ENCODE data around the gene UBXN10. TPM values are rescaled to one million over a fixed set of nuclear protein-coding genes. Genes with fewer than 3 reads are reported as not detected.

The UBXN10 gene
- total RNA-seq, 1 donor from 2014 or later: 0.09 TPM

DNA sequence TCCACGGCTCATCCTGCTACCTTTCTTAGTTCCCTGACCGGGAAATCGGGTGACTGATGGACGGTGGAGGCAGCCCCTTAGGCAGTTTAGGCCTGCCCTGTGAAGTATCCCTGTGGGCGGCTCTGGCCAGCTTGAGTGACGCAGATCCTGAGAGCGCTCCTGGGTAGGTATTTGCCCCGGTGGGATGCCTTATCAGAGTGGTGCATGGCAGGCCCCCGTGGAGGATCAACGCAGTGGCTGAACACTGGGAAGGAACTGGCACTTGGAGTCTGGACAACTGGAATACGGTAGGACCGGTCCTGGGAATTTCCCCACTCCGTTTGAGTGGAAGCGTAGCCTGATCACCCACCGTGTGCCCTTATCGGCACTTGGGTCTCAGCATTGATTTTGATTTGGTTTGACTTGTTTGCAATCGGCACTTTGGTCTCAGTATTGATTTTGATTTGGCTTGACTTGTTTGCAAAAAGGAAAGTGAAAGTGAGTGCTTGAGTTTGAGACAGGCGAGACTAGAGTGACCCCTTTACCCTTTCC is 31.5 kb upstream of the UBXN10 start:
- DNase-seq (ENCODE audit: low read depth) (no peak), FAIRE-seq (no peak)
- Histone ChIP-seq H3K9me3 (ENCODE audit: insufficient read depth, low read depth, low read length) (peaks cover under 1% of the 10 kb centered on the region), H3K4me3 (ENCODE audit: insufficient read depth, low read depth, low read length) (no peak overlapping the region), H3K4me1 (ENCODE audit: insufficient read depth, low read length) (no peaks in the 10 kb centered on the region), H3K9ac (ENCODE audit: low read length) (no peak overlapping the region), H3K79me2 (ENCODE audit: insufficient read depth, low read length) (no peaks in the 10 kb centered on the region), H3K27me3 (ENCODE audit: insufficient read depth, low read length) (peaks cover 2% of the 10 kb centered on the region), H3K36me3 (ENCODE audit: insufficient read depth, low read length) (no peaks in the 10 kb centered on the region), H3K4me2 (ENCODE audit: low read length) (no peak overlapping the region), H3K27ac (ENCODE audit: low read depth, low read length) (no peak overlapping the region), H2AFZ (ENCODE audit: low read depth, low read length) (no peak overlapping the region), H4K20me1 (ENCODE audit: insufficient read depth, low read length) (no peaks in the 10 kb centered on the region)
- H3K27ac Mint-ChIP-seq (ENCODE audit: unreplicated experiment): no peak overlapping the region
- no peak overlapping the region for H3K4me3 Mint-ChIP-seq (ENCODE audit: unreplicated experiment)
- H3K36me3 Mint-ChIP-seq (ENCODE audit: low read depth, unreplicated experiment): no peaks in the 10 kb centered on the region
- peaks cover 11% of the 10 kb centered on the region for H3K9me3 Mint-ChIP-seq (ENCODE audit: unreplicated experiment)
- H3K4me1 Mint-ChIP-seq (ENCODE audit: low read depth, unreplicated experiment): no peaks in the 10 kb centered on the region
- TF ChIP-seq, protein P1, sequence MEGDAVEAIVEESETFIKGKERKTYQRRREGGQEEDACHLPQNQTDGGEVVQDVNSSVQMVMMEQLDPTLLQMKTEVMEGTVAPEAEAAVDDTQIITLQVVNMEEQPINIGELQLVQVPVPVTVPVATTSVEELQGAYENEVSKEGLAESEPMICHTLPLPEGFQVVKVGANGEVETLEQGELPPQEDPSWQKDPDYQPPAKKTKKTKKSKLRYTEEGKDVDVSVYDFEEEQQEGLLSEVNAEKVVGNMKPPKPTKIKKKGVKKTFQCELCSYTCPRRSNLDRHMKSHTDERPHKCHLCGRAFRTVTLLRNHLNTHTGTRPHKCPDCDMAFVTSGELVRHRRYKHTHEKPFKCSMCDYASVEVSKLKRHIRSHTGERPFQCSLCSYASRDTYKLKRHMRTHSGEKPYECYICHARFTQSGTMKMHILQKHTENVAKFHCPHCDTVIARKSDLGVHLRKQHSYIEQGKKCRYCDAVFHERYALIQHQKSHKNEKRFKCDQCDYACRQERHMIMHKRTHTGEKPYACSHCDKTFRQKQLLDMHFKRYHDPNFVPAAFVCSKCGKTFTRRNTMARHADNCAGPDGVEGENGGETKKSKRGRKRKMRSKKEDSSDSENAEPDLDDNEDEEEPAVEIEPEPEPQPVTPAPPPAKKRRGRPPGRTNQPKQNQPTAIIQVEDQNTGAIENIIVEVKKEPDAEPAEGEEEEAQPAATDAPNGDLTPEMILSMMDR (IDR thresholded peaks at IDR 0.05; ENCODE audit: insufficient read depth, low read depth, low read length): no peak
- TF ChIP-seq EZH2 (IDR thresholded peaks at IDR 0.05; ENCODE audit: insufficient read depth, low read length): no peak
- H3K27me3 Mint-ChIP-seq (ENCODE audit: low read depth, unreplicated experiment): peaks cover 11% of the 10 kb centered on the region

DNA sequence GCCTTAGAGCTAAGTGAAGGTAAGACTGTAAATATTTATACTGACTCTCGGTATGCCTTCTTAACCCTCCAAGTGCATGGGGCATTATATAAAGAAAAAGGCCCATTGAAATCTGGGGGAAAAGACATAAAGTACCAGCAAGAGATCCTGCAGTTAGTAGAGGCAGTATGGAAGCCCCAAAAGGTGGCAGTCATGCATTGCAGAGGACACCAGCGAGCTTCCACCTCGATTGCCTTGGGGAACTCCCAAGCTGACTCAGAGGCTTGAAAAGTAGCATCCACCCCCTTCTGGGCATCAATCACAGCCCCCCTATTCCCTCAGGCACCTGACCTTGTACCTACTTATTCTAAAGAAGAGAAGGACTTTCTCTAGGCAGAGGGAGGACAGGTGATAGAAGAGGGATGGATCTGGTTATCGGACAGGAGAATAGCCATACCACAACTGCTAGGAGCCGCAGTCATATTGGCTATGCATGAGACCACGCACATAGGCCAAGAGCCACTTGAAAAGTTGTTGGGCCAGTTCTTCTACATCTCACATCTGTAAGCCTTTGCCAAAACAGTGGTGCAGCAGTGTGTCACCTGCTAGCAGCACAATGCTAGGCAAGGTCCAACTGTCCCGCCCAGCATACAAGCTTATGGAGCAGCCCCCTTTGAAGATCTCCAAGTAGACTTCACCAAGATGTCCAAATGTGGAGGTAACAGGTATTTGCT is 27.4 kb upstream of the UBXN10 start:
- no peaks in the 10 kb centered on the region for H3K36me3 ChIP-seq (ENCODE audit: insufficient read depth, low read length)
- H3K9me3 ChIP-seq (ENCODE audit: insufficient read depth, low read depth, low read length): peaks cover 18% of the 10 kb centered on the region
- no peaks in the 10 kb centered on the region for H3K36me3 Mint-ChIP-seq (ENCODE audit: low read depth, unreplicated experiment)
- no peak overlapping the region for H3K4me3 Mint-ChIP-seq (ENCODE audit: unreplicated experiment)
- no peaks in the 10 kb centered on the region for H3K4me1 Mint-ChIP-seq (ENCODE audit: low read depth, unreplicated experiment)
- peaks cover 16% of the 10 kb centered on the region for H3K27me3 Mint-ChIP-seq (ENCODE audit: low read depth, unreplicated experiment)
- no peaks in the 10 kb centered on the region for H3K27me3 ChIP-seq (ENCODE audit: insufficient read depth, low read length)
- TF ChIP-seq, protein P1 (IDR thresholded peaks at IDR 0.05; ENCODE audit: insufficient read depth, low read depth, low read length): no peak
- no peak for TF ChIP-seq EZH2 (IDR thresholded peaks at IDR 0.05; ENCODE audit: insufficient read depth, low read length)
- DNase-seq (ENCODE audit: low read depth) (no peak), FAIRE-seq (no peak)
- no peak overlapping the region for H3K27ac Mint-ChIP-seq (ENCODE audit: unreplicated experiment)
- H3K4me1 ChIP-seq (ENCODE audit: insufficient read depth, low read length): no peaks in the 10 kb centered on the region
- H3K4me2 ChIP-seq (ENCODE audit: low read length): no peak overlapping the region
- peaks cover 45% of the 10 kb centered on the region for H3K9me3 Mint-ChIP-seq (ENCODE audit: unreplicated experiment)
- no peak overlapping the region for H3K9ac ChIP-seq (ENCODE audit: low read length)
- no peak overlapping the region for H2AFZ ChIP-seq (ENCODE audit: low read depth, low read length)
- no peaks in the 10 kb centered on the region for H3K79me2 ChIP-seq (ENCODE audit: insufficient read depth, low read length)
- H3K4me3 ChIP-seq (ENCODE audit: insufficient read depth, low read depth, low read length): no peak overlapping the region
- H3K27ac ChIP-seq (ENCODE audit: low read depth, low read length): no peak overlapping the region
- H4K20me1 ChIP-seq (ENCODE audit: insufficient read depth, low read length): no peaks in the 10 kb centered on the region

DNA sequence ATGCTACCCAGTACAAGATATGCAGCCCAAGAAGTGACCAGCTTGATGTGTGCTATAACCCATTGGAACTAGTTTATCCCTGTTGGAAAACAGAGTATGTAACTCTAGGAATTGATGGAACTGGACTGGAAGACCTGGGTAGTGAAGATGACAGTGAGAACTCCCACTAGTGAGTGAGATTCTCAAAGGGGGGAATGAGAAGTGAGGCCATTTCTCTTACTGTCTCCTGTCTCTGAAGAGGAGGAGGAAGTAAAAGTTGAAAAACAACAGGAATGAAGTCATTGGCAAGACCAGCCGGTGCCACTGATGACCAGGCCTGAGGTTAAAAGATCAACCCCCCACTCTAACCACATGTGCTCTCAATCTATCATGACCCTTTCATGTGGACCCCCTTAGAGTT is 25.9 kb upstream of the UBXN10 start:
- Histone ChIP-seq H3K27me3 (ENCODE audit: insufficient read depth, low read length) (no peaks in the 10 kb centered on the region), H3K4me2 (ENCODE audit: low read length) (no peak overlapping the region), H3K4me3 (ENCODE audit: insufficient read depth, low read depth, low read length) (no peak overlapping the region), H3K4me1 (ENCODE audit: insufficient read depth, low read length) (no peaks in the 10 kb centered on the region), H3K36me3 (ENCODE audit: insufficient read depth, low read length) (no peaks in the 10 kb centered on the region), H3K9me3 (ENCODE audit: insufficient read depth, low read depth, low read length) (peaks cover 18% of the 10 kb centered on the region), H2AFZ (ENCODE audit: low read depth, low read length) (no peak overlapping the region), H4K20me1 (ENCODE audit: insufficient read depth, low read length) (no peaks in the 10 kb centered on the region), H3K79me2 (ENCODE audit: insufficient read depth, low read length) (no peaks in the 10 kb centered on the region), H3K27ac (ENCODE audit: low read depth, low read length) (no peak overlapping the region), H3K9ac (ENCODE audit: low read length) (no peak overlapping the region)
- Mint-ChIP-seq H3K4me3 (ENCODE audit: unreplicated experiment) (no peak overlapping the region), H3K27ac (ENCODE audit: unreplicated experiment) (no peak overlapping the region), H3K27me3 (ENCODE audit: low read depth, unreplicated experiment) (peaks cover 19% of the 10 kb centered on the region), H3K9me3 (ENCODE audit: unreplicated experiment) (peaks cover 55% of the 10 kb centered on the region), H3K36me3 (ENCODE audit: low read depth, unreplicated experiment) (no peaks in the 10 kb centered on the region), H3K4me1 (ENCODE audit: low read depth, unreplicated experiment) (no peaks in the 10 kb centered on the region)
- TF ChIP-seq, protein P1 (IDR thresholded peaks at IDR 0.05; ENCODE audit: insufficient read depth, low read depth, low read length): no peak
- no peak for TF ChIP-seq EZH2 (IDR thresholded peaks at IDR 0.05; ENCODE audit: insufficient read depth, low read length)
- DNase-seq (ENCODE audit: low read depth) (peak; percentile 12), FAIRE-seq (no peak)

Measured in astrocyte (in vitro differentiated cells and primary cell).